SH-SY5Y (cell line): ENCODE results near the gene ETS2.

Experiments
- GATA2 ChIP-seq: IDR thresholded peaks from 2 replicates; pipeline ENCODE4 v1.6.1; 2011; ENCODE audit warnings: mild to moderate bottlenecking, low read depth, low read length
- GATA3 ChIP-seq: IDR thresholded peaks from 2 replicates; pipeline ENCODE4 v1.6.1; 2011; ENCODE audit warnings: low read depth, mild to moderate bottlenecking, low read length, moderate library complexity

- TF ChIP-seq GATA3 (no peak), GATA2 (no peak)
These were observed 5.1 kb downstream of the ETS2 start for GRCh38 chr21:38810826-38811164.
